Measurements from ENCODE around the gene PCDHB6.
"Not testable (repeated sequence)": the region's sequence is repeated elsewhere in the genome, so short reads cannot be mapped to it uniquely, and the experiment has no call there.

The PCDHB6 gene

DNA sequence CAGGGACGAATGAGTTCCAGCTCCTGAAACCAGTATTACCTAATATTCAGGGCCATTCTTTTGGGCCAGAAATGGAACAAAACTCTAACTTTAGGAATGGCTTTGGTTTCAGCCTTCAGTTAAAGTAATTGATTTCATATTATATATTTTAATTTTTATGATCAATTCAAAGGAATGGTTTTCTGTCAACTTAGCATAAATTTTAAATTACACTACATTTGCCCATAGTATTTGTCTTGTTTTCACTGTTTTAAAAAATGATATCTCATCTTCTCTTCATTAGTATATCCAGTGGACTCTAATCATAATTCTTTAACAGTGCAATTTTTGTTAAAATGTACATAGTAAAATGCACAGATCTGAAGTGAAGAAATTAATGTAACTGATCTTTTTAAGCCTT is 30.5 kb downstream of the PCDHB6 start:
- Mint-ChIP-seq H3K27ac (no peak overlapping the region), H3K4me3 (no peak overlapping the region), H3K27me3 (peaks cover 14% of the 10 kb centered on the region), H3K36me3 (peaks cover 6% of the 10 kb centered on the region), H3K4me1 (no peaks in the 10 kb centered on the region), H3K9me3 (peaks cover 23% of the 10 kb centered on the region)
- DNase-seq: no peak
- CTCF ChIA-PET: no interaction called here

DNA sequence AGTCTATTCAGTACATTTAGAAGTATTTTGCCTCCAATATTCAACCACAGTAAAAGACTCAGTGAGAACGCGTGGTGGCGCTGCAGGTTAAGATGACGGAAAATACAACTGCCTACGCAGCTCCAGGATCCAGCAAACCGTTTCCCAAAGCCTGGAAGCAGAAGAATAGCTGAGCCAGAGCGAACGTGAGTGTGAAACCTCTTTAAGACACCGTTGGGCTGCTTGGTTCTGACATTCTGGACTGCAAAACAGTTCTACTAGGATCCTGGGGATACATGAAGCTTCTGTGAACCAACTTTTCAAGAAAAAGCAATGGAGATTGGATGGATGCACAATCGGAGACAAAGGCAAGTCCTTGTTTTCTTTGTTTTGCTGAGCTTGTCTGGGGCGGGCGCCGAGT is 32.4 kb downstream of the PCDHB6 start, which contains the start of gene PCDHB16:
Gene PCDHB16, plus strand, starts transcription at position 140 of the 400 bp plus-strand sequence. Its CDS starts 173 bp downstream, at position 313.
- Mint-ChIP-seq H3K9me3 (peaks cover 28% of the 10 kb centered on the region), H3K4me1 (no peaks in the 10 kb centered on the region), H3K4me3 (no peak within 1 kb of the TSS), H3K27me3 (peaks cover 19% of the 10 kb centered on the region), H3K27ac (no peak within 1 kb of the TSS), H3K36me3 (peaks cover 6% of the 10 kb centered on the region)
- CTCF ChIA-PET: interaction anchor here (0.6 kb wide), 1 partner anchor 10 kb away, joined by 4 read pairs; the partner anchor contains the start of gene PCDHB10
- no peak for DNase-seq

DNA sequence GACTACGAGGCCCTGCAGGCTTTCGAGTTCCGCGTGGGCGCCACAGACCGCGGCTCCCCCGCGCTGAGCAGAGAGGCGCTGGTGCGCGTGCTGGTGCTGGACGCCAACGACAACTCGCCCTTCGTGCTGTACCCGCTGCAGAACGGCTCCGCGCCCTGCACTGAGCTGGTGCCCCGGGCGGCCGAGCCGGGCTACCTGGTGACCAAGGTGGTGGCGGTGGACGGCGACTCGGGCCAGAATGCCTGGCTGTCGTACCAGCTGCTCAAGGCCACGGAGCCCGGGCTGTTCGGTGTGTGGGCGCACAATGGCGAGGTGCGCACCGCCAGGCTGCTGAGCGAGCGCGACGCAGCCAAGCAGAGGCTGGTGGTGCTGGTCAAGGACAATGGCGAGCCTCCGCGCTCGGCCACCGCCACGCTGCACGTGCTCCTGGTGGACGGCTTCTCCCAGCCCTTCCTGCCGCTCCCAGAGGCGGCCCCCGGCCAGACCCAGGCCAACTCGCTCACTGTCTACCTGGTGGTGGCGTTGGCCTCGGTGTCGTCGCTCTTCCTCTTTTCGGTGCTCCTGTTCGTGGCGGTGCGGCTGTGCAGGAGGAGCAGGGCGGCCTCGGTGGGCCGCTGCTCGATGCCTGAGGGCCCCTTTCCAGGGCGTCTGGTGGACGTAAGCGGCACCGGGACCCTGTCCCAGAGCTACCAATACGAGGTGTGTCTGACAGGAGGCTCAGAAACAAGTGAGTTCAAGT is 34.4 kb downstream of the PCDHB6 start:
- Mint-ChIP-seq H3K9me3 (peaks cover 32% of the 10 kb centered on the region), H3K27me3 (peaks cover 22% of the 10 kb centered on the region)
- H3K4me3 Mint-ChIP-seq, H3K4me1 Mint-ChIP-seq, H3K27ac Mint-ChIP-seq, H3K36me3 Mint-ChIP-seq, DNase-seq, CTCF ChIA-PET: not testable (repeated sequence)

DNA sequence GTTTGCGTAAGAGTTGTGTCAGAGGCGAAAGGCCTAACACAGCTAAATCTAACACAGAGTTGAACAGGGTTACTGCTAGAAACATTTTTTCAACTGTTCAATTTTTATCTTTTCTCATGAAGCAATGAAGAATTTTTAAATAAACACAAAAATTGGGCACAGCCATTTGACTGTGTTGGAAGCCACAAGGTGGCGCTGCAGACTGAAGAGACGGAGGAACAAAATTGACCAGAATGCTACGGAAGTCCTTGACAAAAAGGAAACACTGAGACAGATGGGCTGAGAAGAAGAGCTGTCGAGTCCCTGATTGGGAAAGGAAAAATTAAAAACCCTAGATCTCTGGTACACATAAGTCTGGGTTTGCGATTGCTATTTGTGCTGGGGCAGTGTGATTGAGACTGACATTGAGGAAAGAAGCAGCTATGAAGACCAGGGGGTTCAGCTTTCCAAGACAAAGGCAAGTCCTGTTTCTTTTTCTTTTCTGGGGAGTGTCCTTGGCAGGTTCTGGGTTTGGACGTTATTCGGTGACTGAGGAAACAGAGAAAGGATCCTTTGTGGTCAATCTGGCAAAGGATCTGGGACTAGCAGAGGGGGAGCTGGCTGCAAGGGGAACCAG is 37.1 kb downstream of the PCDHB6 start, which contains the start of gene PCDHB9:
Gene PCDHB9, plus strand, starts transcription at position 265 of the 616 bp plus-strand sequence. Its CDS starts 158 bp downstream, at position 423.
- H3K4me3 Mint-ChIP-seq: no peak within 1 kb of the TSS
- no peaks in the 10 kb centered on the region for H3K4me1 Mint-ChIP-seq
- H3K9me3 Mint-ChIP-seq: peaks cover 26% of the 10 kb centered on the region
- H3K36me3 Mint-ChIP-seq: peaks cover 6% of the 10 kb centered on the region
- peaks cover 22% of the 10 kb centered on the region for H3K27me3 Mint-ChIP-seq
- no peak within 1 kb of the TSS for H3K27ac Mint-ChIP-seq
- peak; percentile 39 for DNase-seq
- CTCF ChIA-PET: interaction anchor here (0.7 to 2.2 kb wide), 4 partner anchors 10 to 635 kb away, joined by 3 to 6 read pairs (median 3); partner anchors contain the start of genes PCDHB15 and PCDHB8

DNA sequence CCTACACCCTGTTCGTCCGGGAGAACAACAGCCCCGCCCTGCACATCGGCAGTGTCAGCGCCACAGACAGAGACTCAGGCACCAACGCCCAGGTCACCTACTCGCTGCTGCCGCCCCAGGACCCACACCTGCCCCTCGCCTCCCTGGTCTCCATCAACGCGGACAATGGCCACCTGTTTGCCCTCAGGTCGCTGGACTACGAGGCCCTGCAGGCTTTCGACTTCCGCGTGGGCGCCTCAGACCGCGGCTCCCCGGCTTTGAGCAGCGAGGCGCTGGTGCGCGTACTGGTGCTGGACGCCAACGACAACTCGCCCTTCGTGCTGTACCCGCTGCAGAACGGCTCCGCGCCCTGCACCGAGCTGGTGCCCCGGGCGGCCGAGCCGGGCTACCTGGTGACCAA is 38.8 kb downstream of the PCDHB6 start:
- H3K27ac Mint-ChIP-seq: not testable (repeated sequence)

DNA sequence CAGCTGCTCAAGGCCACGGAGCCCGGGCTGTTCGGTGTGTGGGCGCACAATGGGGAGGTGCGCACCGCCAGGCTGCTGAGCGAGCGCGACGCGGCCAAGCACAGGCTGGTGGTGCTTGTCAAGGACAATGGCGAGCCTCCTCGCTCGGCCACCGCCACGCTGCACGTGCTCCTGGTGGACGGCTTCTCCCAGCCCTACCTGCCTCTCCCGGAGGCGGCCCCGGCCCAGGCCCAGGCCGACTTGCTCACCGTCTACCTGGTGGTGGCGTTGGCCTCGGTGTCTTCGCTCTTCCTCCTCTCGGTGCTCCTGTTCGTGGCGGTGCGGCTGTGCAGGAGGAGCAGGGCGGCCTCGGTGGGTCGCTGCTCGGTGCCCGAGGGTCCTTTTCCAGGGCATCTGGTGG is 39.3 kb downstream of the PCDHB6 start:
- H3K36me3 Mint-ChIP-seq, H3K4me1 Mint-ChIP-seq, H3K27ac Mint-ChIP-seq, CTCF ChIA-PET, H3K4me3 Mint-ChIP-seq, DNase-seq: not testable (repeated sequence)
- H3K9me3 Mint-ChIP-seq: peaks cover 26% of the 10 kb centered on the region
- peaks cover 15% of the 10 kb centered on the region for H3K27me3 Mint-ChIP-seq

More for the DNA sequence above, 38.8 kb downstream of the PCDHB6 start:
- H3K4me3 Mint-ChIP-seq, DNase-seq, H3K36me3 Mint-ChIP-seq, H3K4me1 Mint-ChIP-seq, CTCF ChIA-PET: not testable (repeated sequence)
- peaks cover 15% of the 10 kb centered on the region for H3K27me3 Mint-ChIP-seq
- H3K9me3 Mint-ChIP-seq: peaks cover 27% of the 10 kb centered on the region

DNA sequence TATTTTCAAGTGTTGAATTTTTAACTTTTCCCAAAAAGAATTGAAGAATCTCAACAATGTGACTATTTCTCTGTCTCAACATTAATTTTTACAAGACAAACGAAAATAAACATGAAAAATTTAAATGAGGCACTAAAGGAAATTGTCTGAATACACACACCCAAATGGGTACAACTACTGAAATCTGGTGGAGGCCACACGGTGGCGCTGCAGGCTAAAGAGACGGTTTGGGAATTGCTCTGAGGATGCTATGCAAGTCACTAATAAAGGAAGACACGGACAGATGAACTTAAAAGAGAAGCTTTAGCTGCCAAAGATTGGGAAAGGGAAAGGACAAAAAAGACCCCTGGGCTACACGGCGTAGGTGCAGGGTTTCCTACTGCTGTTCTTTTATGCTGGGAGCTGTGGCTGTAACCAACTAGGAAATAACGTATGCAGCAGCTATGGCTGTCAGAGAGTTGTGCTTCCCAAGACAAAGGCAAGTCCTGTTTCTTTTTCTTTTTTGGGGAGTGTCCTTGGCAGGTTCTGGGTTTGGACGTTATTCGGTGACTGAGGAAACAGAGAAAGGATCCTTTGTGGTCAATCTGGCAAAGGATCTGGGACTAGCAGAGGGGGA is 42.4 kb downstream of the PCDHB6 start, which contains the start of gene PCDHB10:
Gene PCDHB10, plus strand, starts transcription at position 244 of the 616 bp plus-strand sequence. Its CDS starts 200 bp downstream, at position 444.
- Mint-ChIP-seq H3K4me1 (no peaks in the 10 kb centered on the region), H3K4me3 (no peak within 1 kb of the TSS), H3K27ac (no peak within 1 kb of the TSS), H3K9me3 (peaks cover 25% of the 10 kb centered on the region), H3K36me3 (no peaks in the 10 kb centered on the region), H3K27me3 (peaks cover 7% of the 10 kb centered on the region)
- DNase-seq: peak; percentile 48
- CTCF ChIA-PET: interaction anchor here (0.6 to 1.5 kb wide), 5 partner anchors 8 to 331 kb away, joined by 3 to 5 read pairs (median 4); partner anchors contain the start of gene PCDHB8

DNA sequence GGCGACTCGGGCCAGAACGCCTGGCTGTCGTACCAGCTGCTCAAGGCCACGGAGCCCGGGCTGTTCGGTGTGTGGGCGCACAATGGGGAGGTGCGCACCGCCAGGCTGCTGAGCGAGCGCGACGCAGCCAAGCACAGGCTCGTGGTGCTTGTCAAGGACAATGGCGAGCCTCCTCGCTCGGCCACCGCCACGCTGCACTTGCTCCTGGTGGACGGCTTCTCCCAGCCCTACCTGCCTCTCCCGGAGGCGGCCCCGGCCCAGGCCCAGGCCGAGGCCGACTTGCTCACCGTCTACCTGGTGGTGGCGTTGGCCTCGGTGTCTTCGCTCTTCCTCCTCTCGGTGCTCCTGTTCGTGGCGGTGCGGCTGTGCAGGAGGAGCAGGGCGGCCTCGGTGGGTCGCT is 44.5 kb downstream of the PCDHB6 start:
- H3K4me1 Mint-ChIP-seq, CTCF ChIA-PET, H3K27me3 Mint-ChIP-seq, H3K36me3 Mint-ChIP-seq, DNase-seq, H3K27ac Mint-ChIP-seq, H3K4me3 Mint-ChIP-seq: not testable (repeated sequence)
- H3K9me3 Mint-ChIP-seq: peaks cover 25% of the 10 kb centered on the region

DNA sequence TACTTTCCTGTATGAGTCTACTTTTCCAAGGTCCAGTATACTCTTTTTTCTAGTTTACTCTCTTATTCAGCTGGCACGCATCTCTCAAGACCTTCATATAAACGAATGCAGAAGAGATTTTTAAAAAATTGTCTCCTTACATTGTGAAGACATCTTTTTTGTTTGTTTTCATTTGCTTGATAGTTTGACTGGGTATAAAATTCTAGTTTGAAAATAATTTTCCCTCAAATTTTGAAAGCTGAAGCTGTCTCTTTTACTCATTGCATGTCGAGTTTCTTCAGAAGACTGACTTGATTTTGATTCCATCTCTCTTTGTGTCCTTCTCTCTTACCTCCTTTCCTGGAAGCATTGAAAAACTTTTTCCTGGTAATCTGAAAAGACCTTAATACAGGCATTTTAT is 46.5 kb downstream of the PCDHB6 start:
- DNase-seq: no peak
- H3K27me3 Mint-ChIP-seq: peaks cover 6% of the 10 kb centered on the region
- no peaks in the 10 kb centered on the region for H3K36me3 Mint-ChIP-seq
- no peaks in the 10 kb centered on the region for H3K4me1 Mint-ChIP-seq
- CTCF ChIA-PET: interaction anchor here (1.2 kb wide), 1 partner anchor 234 kb away, joined by 3 read pairs; the partner anchor contains the start of gene PCDHGA12
- H3K4me3 Mint-ChIP-seq: no peak overlapping the region
- H3K9me3 Mint-ChIP-seq: peaks cover 33% of the 10 kb centered on the region
- H3K27ac Mint-ChIP-seq: no peak overlapping the region

DNA sequence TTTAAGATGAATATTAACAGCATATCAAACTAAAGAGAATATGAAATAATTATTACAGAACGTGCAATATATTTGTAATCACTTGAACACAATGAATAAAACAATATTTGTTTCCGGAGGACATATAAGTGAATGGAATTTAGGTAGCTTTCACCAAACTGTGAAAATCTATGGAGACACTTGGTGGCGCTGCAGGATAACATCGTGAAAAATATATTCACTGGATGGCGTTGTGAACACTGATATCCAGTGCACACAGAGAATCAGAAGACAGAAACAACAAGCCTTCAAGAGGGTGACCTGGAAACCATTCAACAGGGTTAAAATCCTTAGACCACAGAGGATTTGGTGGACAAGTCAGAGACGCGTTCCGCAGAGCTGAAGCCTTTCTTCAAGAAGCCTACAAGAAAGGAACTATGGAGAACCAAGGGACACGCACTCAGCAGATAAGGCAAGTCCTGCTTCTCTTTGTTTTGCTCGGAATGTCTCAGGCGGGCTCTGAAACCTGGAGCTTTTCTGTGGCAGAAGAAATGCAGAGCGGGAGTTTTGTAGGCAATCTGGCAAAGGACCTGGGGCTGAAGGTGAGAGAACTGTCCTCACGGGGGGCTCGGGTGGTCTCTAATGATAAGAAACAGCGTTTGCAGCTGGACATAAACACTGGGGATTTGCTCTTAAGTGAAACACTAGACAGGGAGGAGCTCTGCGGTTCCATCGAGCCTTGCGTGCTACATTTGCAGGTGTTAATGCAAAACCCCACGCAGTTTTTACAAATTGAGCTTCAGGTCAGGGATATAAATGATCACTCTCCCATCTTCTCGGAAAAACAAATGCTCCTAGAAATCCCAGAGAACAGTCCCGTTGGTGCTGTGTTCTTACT is 49.7 kb downstream of the PCDHB6 start, which contains the start of gene PCDHB11:
Gene PCDHB11, plus strand, starts transcription at position 269 of the 877 bp plus-strand sequence. Its CDS starts 148 bp downstream, at position 417.
- Mint-ChIP-seq H3K27ac (no peak within 1 kb of the TSS), H3K27me3 (peaks cover 4% of the 10 kb centered on the region), H3K4me1 (no peaks in the 10 kb centered on the region), H3K9me3 (peaks cover 26% of the 10 kb centered on the region), H3K36me3 (peaks cover 3% of the 10 kb centered on the region), H3K4me3 (no peak within 1 kb of the TSS)
- CTCF ChIA-PET: interaction anchor here (0.5 to 1.2 kb wide), 3 partner anchors 8 to 278 kb away, joined by 3 read pairs; partner anchors contain the start of gene PCDHB12
- no peak for DNase-seq

DNA sequence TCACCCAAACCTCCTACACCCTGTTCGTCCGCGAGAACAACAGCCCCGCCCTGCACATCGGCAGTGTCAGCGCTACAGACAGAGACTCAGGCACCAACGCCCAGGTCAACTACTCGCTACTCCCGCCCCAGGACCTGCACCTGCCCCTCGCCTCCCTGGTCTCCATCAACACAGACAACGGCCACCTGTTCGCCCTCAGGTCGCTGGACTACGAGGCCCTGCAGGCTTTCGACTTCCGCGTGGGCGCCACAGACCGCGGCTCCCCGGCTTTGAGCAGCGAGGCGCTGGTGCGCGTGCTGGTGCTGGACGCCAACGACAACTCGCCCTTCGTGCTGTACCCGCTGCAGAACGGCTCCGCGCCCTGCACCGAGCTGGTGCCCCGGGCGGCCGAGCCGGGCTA is 51.3 kb downstream of the PCDHB6 start:
- H3K4me3 Mint-ChIP-seq, H3K27me3 Mint-ChIP-seq: not testable (repeated sequence)
- peaks cover 23% of the 10 kb centered on the region for H3K9me3 Mint-ChIP-seq

DNA sequence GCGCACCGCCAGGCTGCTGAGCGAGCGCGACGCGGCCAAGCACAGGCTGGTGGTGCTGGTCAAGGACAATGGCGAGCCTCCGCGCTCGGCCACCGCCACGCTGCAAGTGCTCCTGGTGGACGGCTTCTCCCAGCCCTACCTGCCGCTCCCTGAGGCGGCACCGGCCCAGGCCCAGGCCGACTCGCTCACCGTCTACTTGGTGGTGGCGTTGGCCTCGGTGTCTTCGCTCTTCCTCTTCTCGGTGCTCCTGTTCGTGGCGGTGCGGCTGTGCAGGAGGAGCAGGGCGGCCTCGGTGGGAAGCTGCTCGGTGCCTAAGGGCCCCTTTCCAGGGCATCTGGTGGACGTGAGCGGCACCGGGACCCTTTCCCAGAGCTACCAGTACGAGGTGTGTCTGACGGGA is 51.8 kb downstream of the PCDHB6 start:
- H3K4me3 Mint-ChIP-seq, CTCF ChIA-PET: not testable (repeated sequence)

More for the DNA sequence above, 51.3 kb downstream of the PCDHB6 start:
- H3K36me3 Mint-ChIP-seq, DNase-seq, H3K4me1 Mint-ChIP-seq, H3K27ac Mint-ChIP-seq, CTCF ChIA-PET: not testable (repeated sequence)

More for the DNA sequence above, 51.8 kb downstream of the PCDHB6 start:
- H3K27ac Mint-ChIP-seq, H3K27me3 Mint-ChIP-seq, H3K4me1 Mint-ChIP-seq, H3K36me3 Mint-ChIP-seq, DNase-seq: not testable (repeated sequence)
- H3K9me3 Mint-ChIP-seq: peaks cover 18% of the 10 kb centered on the region
